M059J (cell line): ENCODE results near the gene RAI14. TPM values are rescaled to one million over a fixed set of nuclear protein-coding genes. Genes with fewer than 3 reads are reported as not detected.

Experiments
- DNase-seq: peaks from one replicate; pipeline ENCODE4 v3.0.0-alpha.2; 2012; ENCODE audit warnings: low read depth
- total RNA-seq: library from RNA; depleted of rRNA; stranded (reverse); fragments of >200 nt; shearing (Covaris generic); gene quantifications from 2 replicates; pipeline ENCODE4 v1.2.3, GENCODE V29; 2014

The RAI14 gene
- total RNA-seq, 1 experiment from 2014 or later, result 117 TPM

- peak; percentile 48 for DNase-seq
Observed at GRCh38 chr5:34639852-34640626, 16.1 kb upstream of the RAI14 start.

- DNase-seq, result no peak
Observed at GRCh38 chr5:34648039-34648839, 7.9 kb upstream of the RAI14 start.

- DNase-seq, result no peak
Observed at GRCh38 chr5:34648840-34649158, 7.3 kb upstream of the RAI14 start.

GRCh38 chr5:34651791-34652190 is 4.3 kb upstream of the RAI14 start:
- no peak for DNase-seq

GRCh38 chr5:34652466-34652865 is 3.7 kb upstream of the RAI14 start:
- no peak for DNase-seq

- DNase-seq, result peak; percentile 59
Observed at GRCh38 chr5:34652914-34653313, 3.2 kb upstream of the RAI14 start.

GRCh38 chr5:34653708-34654107 is 2.4 kb upstream of the RAI14 start:
- DNase-seq, result no peak

GRCh38 chr5:34655354-34655991 is 655 bp upstream of the RAI14 start:
- peak; percentile 89 for DNase-seq

- peak; percentile 51 for DNase-seq
Observed at GRCh38 chr5:34656700-34657273, 659 bp downstream of the RAI14 start.

- peak; percentile 67 for DNase-seq
Observed at GRCh38 chr5:34657274-34657921, 1.3 kb downstream of the RAI14 start.

- DNase-seq, result peak; percentile 61
Observed at GRCh38 chr5:34657988-34658387, 1.9 kb downstream of the RAI14 start.

GRCh38 chr5:34659168-34659567 is 3.0 kb downstream of the RAI14 start:
- DNase-seq, result no peak

GRCh38 chr5:34660444-34660843 is 4.3 kb downstream of the RAI14 start:
- peak; percentile 95 for DNase-seq

GRCh38 chr5:34663771-34664496 is 7.8 kb downstream of the RAI14 start:
- no peak for DNase-seq

- DNase-seq, result no peak
Observed at GRCh38 chr5:34666392-34667080, 10.4 kb downstream of the RAI14 start.

- DNase-seq, result no peak
Observed at GRCh38 chr5:34667705-34668104, 11.6 kb downstream of the RAI14 start.

GRCh38 chr5:34669931-34670516 is 13.9 kb downstream of the RAI14 start:
- no peak for DNase-seq

- DNase-seq, result no peak
Observed at GRCh38 chr5:34672196-34672595, 16.1 kb downstream of the RAI14 start.

GRCh38 chr5:34673463-34674125 is 17.5 kb downstream of the RAI14 start:
- peak; percentile 61 for DNase-seq

- DNase-seq, result peak; percentile 94
Observed at GRCh38 chr5:34674187-34674586, 18.1 kb downstream of the RAI14 start.
